Esophagus muscularis mucosa (tissue), 4 donors: ENCODE data around the gene MYPN. TPM values are rescaled to one million over a fixed set of nuclear protein-coding genes. Genes with fewer than 3 reads are reported as not detected.

Experiments used
- DNase-seq: peaks from one replicate; pipeline ENCODE4 v3.0.0-alpha.2; 2017; ENCODE audit errors: extremely low spot score
- H3K27ac ChIP-seq, 4 donors: fragments of 200-600 bp; sonication (generic); replicated peaks in 1 of 4; 1 replicate in 3 of 4; 2 replicates in 1 of 4; pipeline ENCODE4 v1.5.1; 2016 to 2019; ENCODE audit warnings: mild to moderate bottlenecking in 1 of 4
- H3K27me3 ChIP-seq, 4 donors: fragments of 200-600 bp; sonication (generic); one replicate each; pipeline versions ENCODE4 v1.5.1 to v1.6.0; 2016 to 2019
- H3K36me3 ChIP-seq, 4 donors: fragments of 200-600 bp; sonication (generic); one replicate each; pipeline ENCODE4 v1.5.1; 2016 to 2019
- H3K4me1 ChIP-seq, 4 donors: fragments of 200-600 bp; sonication (generic); one replicate each; pipeline ENCODE4 v1.5.1; 2016 to 2019
- H3K4me3 ChIP-seq, 4 donors: fragments of 200-600 bp; sonication (generic); 1 replicate in 2 of 4; 2 replicates in 2 of 4; pipeline ENCODE4 v1.5.1; 2016 to 2019; ENCODE audit warnings: mild to moderate bottlenecking in 4 of 4, moderate library complexity in 1 of 4
- H3K9me3 ChIP-seq, 4 donors: fragments of 200-600 bp; sonication (generic); 1 replicate in 3 of 4; 2 replicates in 1 of 4; pipeline ENCODE4 v1.5.1; 2016 to 2019
- CTCF ChIP-seq, 3 experiments: fragments of 200-600 bp in 2 of 3; fragments of 450-650 bp in 1 of 3; sonication (generic) in 2 of 3; IDR thresholded peaks; one replicate each; pipeline ENCODE4 v1.5.1; 2017 to 2019; ENCODE audit warnings: antibody characterized with exemption in 3 of 3, mild to moderate bottlenecking in 2 of 3, moderate library complexity in 1 of 3
- EP300 ChIP-seq: sonication (generic); formaldehyde crosslinking; IDR thresholded peaks from one replicate; pipeline ENCODE4 v1.6.1; 2017; ENCODE audit warnings: antibody characterized with exemption
- POLR2A ChIP-seq: fragments of 450-650 bp; IDR thresholded peaks from one replicate; pipeline ENCODE4 v1.6.1; 2017; ENCODE audit warnings: antibody characterized with exemption, moderate library complexity, mild to moderate bottlenecking, low read depth
- POLR2AphosphoS5 ChIP-seq, 2 donors: sonication (generic); formaldehyde crosslinking; IDR thresholded peaks; one replicate each; pipeline ENCODE4 v1.6.1; 2017; ENCODE audit warnings: antibody characterized with exemption in 2 of 2
- WGBS: methylation state at CpG from one replicate; pipeline ENCODE4 v1.1.5; 2018; 5-methylcytosine and 5-hydroxymethylcytosine counted together
- intact Hi-C: fragments of 100-400 bp; cut with DNase I; formaldehyde crosslinking; loops from one replicate; pipeline ENCODE4 v1.15.1; 2023
- total RNA-seq, 4 donors: library from RNA; depleted of rRNA; stranded (reverse); fragments of >200 nt; gene quantifications; one replicate each; pipeline versions ENCODE4 v1.1.0 to v1.2.1, GENCODE V29; 2016

Gene MYPN
- total RNA-seq, 4 donors from 2014 or later = 0.50 to 1.5 (median 0.67) TPM

- 100% methylated on average over 2 of the region's 2 CpGs for WGBS
Observed at GRCh38 chr10:68163735-68164134, 54.4 kb downstream of the MYPN start.

DNA sequence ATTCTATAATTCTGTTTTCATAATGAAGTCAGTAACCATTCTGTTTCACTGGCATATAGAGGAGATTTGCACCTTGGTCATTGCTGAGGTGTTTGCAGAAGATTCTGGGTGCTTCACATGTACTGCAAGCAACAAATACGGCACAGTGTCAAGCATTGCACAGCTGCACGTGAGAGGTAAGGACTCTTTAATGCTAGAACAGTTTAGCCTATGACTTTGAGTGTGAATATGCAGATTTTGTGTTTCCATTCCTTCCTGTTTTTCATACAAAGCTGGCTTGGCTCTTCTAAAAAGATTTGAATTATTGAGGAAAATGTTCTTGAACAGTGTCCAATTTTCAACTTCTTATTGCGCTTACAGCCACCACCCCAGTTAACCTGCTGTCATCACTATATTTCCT lies 56.4 kb downstream of the MYPN start:
- H3K4me1 ChIP-seq = no peaks in the 10 kb centered on the region
- WGBS = 58% methylated on average over 3 of the region's 3 CpGs

More at GRCh38 chr10:68163735-68164134, 54.4 kb downstream of the MYPN start:
- DNase-seq = no peak
- Histone ChIP-seq H3K9me3 (no peaks in the 10 kb centered on the region), H3K36me3 (peaks cover 0 to 32% (median 0%) of the 10 kb centered on the region in 4 donors), H3K27me3 (no peaks in the 10 kb centered on the region), H3K27ac (no peak overlapping the region), H3K4me3 (no peak overlapping the region), H3K4me1 (peaks cover 0 to 5% (median 0%) of the 10 kb centered on the region in 4 donors)
- no peak for TF ChIP-seq EP300
- TF ChIP-seq CTCF (IDR thresholded peaks at IDR 0.05) = no peak
- no peak for TF ChIP-seq POLR2AphosphoS5 (IDR thresholded peaks at IDR 0.05)
- no peak for TF ChIP-seq POLR2A
- intact Hi-C loops = no loop called here

GRCh38 chr10:68166871-68167585 lies 57.7 kb downstream of the MYPN start:
- 88% methylated on average over 3 of the region's 3 CpGs for WGBS
- Histone ChIP-seq H3K27ac (no peak overlapping the region), H3K36me3 (peaks cover 0 to 49% (median 0%) of the 10 kb centered on the region in 4 donors), H3K4me1 (no peaks in the 10 kb centered on the region), H3K27me3 (no peaks in the 10 kb centered on the region), H3K9me3 (no peaks in the 10 kb centered on the region), H3K4me3 (no peak overlapping the region)
- TF ChIP-seq POLR2A (no peak), CTCF (IDR thresholded peaks at IDR 0.05) (no peak), EP300 (no peak), POLR2AphosphoS5 (IDR thresholded peaks at IDR 0.05) (no peak)
- DNase-seq = no peak
- intact Hi-C loops = no loop called here

More for the DNA sequence above, 56.4 kb downstream of the MYPN start:
- H3K27me3 ChIP-seq = no peaks in the 10 kb centered on the region
- H3K9me3 ChIP-seq = no peaks in the 10 kb centered on the region
- no peak overlapping the region for H3K4me3 ChIP-seq
- DNase-seq = no peak
- peaks cover 0 to 42% (median 0%) of the 10 kb centered on the region in 4 donors for H3K36me3 ChIP-seq
- intact Hi-C loops = no loop called here
- H3K27ac ChIP-seq = no peak overlapping the region
- TF ChIP-seq POLR2AphosphoS5 (IDR thresholded peaks at IDR 0.05) = no peak
- TF ChIP-seq POLR2A = no peak
- no peak for TF ChIP-seq CTCF (IDR thresholded peaks at IDR 0.05)
- TF ChIP-seq EP300 = no peak

GRCh38 chr10:68167586-68168189 lies 58.4 kb downstream of the MYPN start:
- DNase-seq = no peak
- peaks cover 0 to 49% (median 0%) of the 10 kb centered on the region in 4 donors for H3K36me3 ChIP-seq
- no peak overlapping the region for H3K4me3 ChIP-seq
- H3K27me3 ChIP-seq = no peaks in the 10 kb centered on the region
- TF ChIP-seq CTCF (IDR thresholded peaks at IDR 0.05) = no peak
- no peak for TF ChIP-seq POLR2A
- TF ChIP-seq POLR2AphosphoS5 (IDR thresholded peaks at IDR 0.05) = no peak
- no peak for TF ChIP-seq EP300
- H3K4me1 ChIP-seq = no peaks in the 10 kb centered on the region
- intact Hi-C loops = no loop called here
- WGBS = 91% methylated on average over 6 of the region's 6 CpGs
- no peaks in the 10 kb centered on the region for H3K9me3 ChIP-seq
- no peak overlapping the region for H3K27ac ChIP-seq
